ENCODE data around the gene DDI2. TPM values are rescaled to one million over a fixed set of nuclear protein-coding genes. Genes with fewer than 3 reads are reported as not detected.
A peak's percentile ranks its signal among the peaks of the same experiment; 100 is the strongest.

Gene DDI2
- polyA plus RNA-seq, 1 experiment: 6.4 TPM

DNA sequence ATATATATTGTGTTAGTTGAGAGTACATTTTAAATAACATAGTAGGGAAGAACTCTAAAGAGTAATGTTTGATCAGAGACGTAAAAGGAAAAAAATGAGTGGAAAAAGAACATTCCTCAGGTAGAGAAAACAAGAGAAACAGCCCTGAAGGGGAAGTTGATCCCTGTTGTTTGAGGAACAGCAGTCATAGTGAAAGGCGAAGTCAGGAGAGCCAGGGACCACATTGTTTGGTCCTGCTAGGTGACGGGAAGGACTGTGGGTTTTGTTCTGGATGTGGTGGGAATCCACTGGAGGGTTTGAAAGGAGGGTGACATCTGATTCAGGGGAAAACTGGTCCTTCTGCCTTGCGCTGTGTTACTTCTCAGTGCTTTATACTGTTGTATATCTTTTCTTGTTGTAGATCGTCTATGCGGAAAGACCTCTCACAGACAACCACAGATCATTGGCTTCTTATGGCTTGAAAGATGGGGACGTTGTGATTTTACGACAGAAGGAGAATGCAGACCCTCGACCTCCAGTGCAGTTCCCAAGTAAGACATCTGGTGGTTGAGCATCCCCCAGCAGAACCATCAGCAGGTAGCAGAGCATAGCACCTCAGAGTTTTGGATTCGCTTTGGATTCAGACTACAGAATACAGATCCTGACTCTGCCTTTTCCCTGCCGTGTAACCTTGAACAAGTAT is 9.2 kb downstream of the DDI2 start:
- H3K4me3 ChIP-seq (ENCODE audit: low read depth, low read length): no peak overlapping the region
- CTCF ChIA-PET: no interaction called here

DNA sequence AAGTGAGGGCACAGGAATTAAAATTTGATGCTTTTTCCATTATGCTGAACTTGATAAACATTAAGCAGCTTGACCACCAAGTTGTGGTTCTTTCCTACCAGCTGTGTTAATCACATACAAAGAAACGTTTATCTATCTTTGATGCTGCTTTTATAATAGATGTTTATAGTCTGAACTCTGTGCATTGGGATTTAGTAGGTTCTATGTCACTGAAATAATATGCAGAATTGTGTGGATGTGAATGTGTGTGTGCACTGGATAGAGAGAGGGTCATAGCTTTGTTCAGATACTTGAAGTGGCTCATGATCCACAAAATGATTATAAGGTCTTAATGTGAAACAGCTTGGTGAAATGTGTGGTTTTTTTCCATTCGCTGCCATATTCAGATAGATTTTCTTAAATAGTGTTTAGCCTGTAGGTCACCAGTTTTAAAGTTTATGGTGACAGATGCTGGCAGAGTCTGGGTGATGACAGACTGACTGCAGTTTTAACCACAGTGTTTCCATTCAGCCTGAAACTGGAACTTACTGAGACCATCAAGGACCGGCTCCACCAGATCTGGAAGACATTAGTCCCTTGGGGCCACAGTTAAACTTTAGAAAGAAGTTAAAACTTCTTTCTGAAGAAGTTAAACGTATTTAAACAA is 10.2 kb downstream of the DDI2 start:
- CTCF ChIA-PET: no interaction called here
- POLR2A ChIA-PET: no interaction called here

More for the DNA sequence above, 9.2 kb downstream of the DDI2 start:
- POLR2A ChIA-PET: no interaction called here
- no peaks in the 10 kb centered on the region for H3K27me3 ChIP-seq (ENCODE audit: control insufficient read depth, insufficient read depth, low read length)
- DNase-seq (ENCODE audit: low read depth): no peak
- TF ChIP-seq, protein P1, sequence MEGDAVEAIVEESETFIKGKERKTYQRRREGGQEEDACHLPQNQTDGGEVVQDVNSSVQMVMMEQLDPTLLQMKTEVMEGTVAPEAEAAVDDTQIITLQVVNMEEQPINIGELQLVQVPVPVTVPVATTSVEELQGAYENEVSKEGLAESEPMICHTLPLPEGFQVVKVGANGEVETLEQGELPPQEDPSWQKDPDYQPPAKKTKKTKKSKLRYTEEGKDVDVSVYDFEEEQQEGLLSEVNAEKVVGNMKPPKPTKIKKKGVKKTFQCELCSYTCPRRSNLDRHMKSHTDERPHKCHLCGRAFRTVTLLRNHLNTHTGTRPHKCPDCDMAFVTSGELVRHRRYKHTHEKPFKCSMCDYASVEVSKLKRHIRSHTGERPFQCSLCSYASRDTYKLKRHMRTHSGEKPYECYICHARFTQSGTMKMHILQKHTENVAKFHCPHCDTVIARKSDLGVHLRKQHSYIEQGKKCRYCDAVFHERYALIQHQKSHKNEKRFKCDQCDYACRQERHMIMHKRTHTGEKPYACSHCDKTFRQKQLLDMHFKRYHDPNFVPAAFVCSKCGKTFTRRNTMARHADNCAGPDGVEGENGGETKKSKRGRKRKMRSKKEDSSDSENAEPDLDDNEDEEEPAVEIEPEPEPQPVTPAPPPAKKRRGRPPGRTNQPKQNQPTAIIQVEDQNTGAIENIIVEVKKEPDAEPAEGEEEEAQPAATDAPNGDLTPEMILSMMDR (IDR thresholded peaks at IDR 0.05; ENCODE audit: insufficient read depth, low read depth, low read length): no peak
- peaks cover 3% of the 10 kb centered on the region for H3K36me3 ChIP-seq (ENCODE audit: control insufficient read depth, insufficient read depth, low read length)

DNA sequence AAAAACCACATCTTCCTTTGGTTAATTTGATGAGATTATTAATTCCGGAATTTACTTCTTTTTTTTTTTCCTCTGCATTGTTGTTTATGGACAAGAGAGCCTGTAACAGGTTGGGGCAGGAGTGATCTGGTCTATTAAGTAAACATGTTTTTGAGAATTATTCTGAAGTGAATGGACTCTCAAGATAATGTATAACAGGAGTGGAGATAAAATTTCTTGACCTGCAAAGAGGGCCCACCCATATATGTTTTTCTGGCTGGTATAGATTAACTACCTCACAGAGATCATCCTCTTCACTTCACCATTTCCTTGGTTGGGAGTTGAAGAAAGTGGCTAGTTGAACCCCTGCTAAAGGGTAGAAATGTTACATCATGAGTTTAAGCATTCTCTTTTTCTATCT is 10.7 kb downstream of the DDI2 start:
- TF ChIP-seq, protein P1 (IDR thresholded peaks at IDR 0.05; ENCODE audit: insufficient read depth, low read depth, low read length): no peak
- Histone ChIP-seq H3K4me3 (ENCODE audit: low read depth, low read length) (no peak overlapping the region), H3K27me3 (ENCODE audit: control insufficient read depth, insufficient read depth, low read length) (no peaks in the 10 kb centered on the region), H3K36me3 (ENCODE audit: control insufficient read depth, insufficient read depth, low read length) (peaks cover 3% of the 10 kb centered on the region)
- CTCF ChIA-PET: no interaction called here
- DNase-seq (ENCODE audit: low read depth): no peak
- POLR2A ChIA-PET: no interaction called here

More for the DNA sequence above, 10.2 kb downstream of the DDI2 start:
- TF ChIP-seq, protein P1 (IDR thresholded peaks at IDR 0.05; ENCODE audit: insufficient read depth, low read depth, low read length): no peak
- no peaks in the 10 kb centered on the region for H3K27me3 ChIP-seq (ENCODE audit: control insufficient read depth, insufficient read depth, low read length)
- peaks cover 3% of the 10 kb centered on the region for H3K36me3 ChIP-seq (ENCODE audit: control insufficient read depth, insufficient read depth, low read length)
- H3K4me3 ChIP-seq (ENCODE audit: low read depth, low read length): no peak overlapping the region
- peak; percentile 31 for DNase-seq (ENCODE audit: low read depth)

DNA sequence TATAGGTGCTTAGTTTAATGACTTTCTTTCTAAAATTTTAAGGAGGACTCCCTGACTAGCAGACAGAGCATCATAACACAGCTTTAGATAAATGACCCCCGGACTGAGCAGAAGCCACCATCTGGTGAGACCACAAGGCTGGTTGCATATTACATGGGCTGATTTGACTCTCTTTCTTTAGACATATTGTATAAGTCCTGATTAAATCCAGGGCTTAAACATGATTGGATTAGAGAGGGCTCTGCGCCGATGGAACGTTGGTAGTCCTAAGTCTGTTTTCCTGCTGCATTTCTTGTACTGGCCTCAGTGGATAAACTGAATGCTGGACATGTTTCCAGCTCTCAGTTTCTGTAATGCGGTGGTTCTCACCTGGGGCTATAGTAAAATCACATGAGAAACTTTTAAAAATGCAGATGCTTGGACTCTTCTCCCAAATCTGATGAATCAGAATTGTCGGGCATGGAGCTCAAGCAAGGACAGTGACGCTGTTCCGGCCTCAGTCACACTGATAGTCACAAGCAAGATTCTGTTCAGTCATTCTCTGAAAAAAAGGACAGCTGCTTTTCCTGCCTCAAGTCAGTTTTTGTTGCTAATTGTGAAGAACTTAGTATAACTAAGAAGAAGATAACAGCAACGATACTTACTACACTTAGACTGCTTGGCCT is 16.6 kb downstream of the DDI2 start:
- no peak for DNase-seq (ENCODE audit: low read depth)
- Histone ChIP-seq H3K27me3 (ENCODE audit: control insufficient read depth, insufficient read depth, low read length) (no peaks in the 10 kb centered on the region), H3K36me3 (ENCODE audit: control insufficient read depth, insufficient read depth, low read length) (peaks cover 12% of the 10 kb centered on the region), H3K4me3 (ENCODE audit: low read depth, low read length) (no peak overlapping the region)
- CTCF ChIA-PET: interaction anchor here (1.0 to 1.7 kb wide), 2 partner anchors 11 to 15 kb away, joined by 3 to 7 read pairs; no protein-coding TSS in a partner anchor
- TF ChIP-seq, protein P1 (IDR thresholded peaks at IDR 0.05; ENCODE audit: insufficient read depth, low read depth, low read length): no peak
- POLR2A ChIA-PET: no interaction called here

- POLR2A ChIA-PET: no interaction called here
- H3K36me3 ChIP-seq (ENCODE audit: control insufficient read depth, insufficient read depth, low read length): peaks cover 11% of the 10 kb centered on the region
These were observed 19.2 kb downstream of the DDI2 start for GRCh38 chr1:15636436-15636835.

More at GRCh38 chr1:15636436-15636835, 19.2 kb downstream of the DDI2 start:
- Histone ChIP-seq H3K4me3 (ENCODE audit: low read depth, low read length) (no peak overlapping the region), H3K27me3 (ENCODE audit: control insufficient read depth, insufficient read depth, low read length) (no peaks in the 10 kb centered on the region)
- CTCF ChIA-PET: interaction anchor here (1.2 kb wide), 1 partner anchor 13 kb away, joined by 4 read pairs; no protein-coding TSS in a partner anchor
- DNase-seq (ENCODE audit: low read depth): no peak
- TF ChIP-seq, protein P1 (IDR thresholded peaks at IDR 0.05; ENCODE audit: insufficient read depth, low read depth, low read length): no peak

Measured in BJ (cell line).